Middle frontal gyrus (tissue), 1 donor: ENCODE data around the gene JAK2.
"Not testable (repeated sequence)": the region's sequence is repeated elsewhere in the genome, so short reads cannot be mapped to it uniquely, and the experiment has no call there.

Source experiments
- DNase-seq: peaks from one replicate; pipeline ENCODE4 v3.0.0-alpha.2; 2015; ENCODE audit warnings: low spot score; ENCODE audit errors: extremely low spot score

JAK2 gene

DNA sequence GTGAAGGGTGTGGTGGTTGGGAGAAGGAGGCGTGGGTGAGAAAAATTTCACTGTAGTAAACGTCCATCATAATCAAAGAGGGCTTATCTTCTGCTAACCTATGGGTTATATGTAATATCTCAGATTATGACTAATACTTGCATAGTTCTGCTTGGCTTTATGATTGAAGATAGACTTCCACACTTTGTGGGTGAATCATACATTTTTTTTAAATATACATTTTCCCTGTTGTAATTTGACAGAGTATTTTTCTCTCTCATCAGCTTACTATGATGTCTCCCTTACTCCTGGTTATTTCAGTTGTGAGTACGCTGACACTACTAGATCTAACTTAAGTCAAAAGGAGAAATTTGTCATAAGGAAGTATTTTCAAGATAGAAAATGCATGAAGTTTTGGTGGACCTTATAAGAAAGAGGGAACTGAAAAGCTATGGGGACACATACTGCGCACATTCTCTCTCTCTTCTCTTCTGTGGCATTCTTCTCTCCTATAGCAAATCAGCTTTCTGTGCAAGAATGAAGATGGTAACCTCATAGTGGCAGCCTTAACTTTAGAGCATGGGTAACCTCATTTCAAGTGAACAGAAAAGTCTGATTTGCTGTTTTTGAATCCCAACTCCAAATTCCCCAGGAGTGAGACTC is 4.9 kb upstream of the JAK2 start:
- no peak for DNase-seq

DNA sequence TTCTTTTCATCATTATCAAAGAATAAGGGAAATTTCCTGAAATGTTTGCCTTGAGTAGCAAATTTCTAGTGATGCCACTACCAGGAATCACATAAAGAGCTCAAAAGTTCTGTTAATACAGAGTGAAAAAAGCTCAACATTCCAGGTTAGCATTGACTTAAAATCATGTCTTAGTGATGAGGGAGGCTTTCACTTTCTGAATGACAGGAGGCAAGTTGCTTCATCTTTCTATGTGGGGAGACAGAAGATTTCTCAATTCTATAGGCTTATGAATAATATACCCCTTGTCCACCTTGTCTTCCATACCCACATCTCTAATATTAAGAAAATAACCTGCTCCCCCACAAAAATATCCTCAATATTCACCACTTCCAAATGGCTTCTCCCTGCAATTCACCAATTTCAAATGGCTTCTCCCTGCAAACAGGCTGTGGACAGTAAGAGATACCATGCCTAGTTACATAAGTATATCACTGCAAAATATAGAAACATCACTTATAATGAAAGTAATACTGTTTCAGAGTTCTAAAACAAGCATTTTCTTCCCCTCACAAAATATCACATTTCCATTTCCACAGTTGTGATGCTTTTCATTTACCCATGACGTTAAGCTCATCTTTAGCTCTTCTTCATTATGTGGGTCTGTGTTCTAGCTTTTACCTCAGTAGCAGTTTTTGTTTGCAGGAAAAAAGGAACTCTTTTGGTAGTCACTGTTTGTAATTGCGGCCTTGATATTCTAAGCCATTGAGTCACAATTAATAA is 2.2 kb upstream of the JAK2 start:
- DNase-seq: no peak

GRCh38 chr9:4983601-4984165 is 1.4 kb upstream of the JAK2 start:
- DNase-seq: no peak

GRCh38 chr9:4984171-4984620 is 876 bp upstream of the JAK2 start:
- DNase-seq: no peak

- peak; percentile 16 for DNase-seq
These were observed 554 bp downstream of the JAK2 start for GRCh38 chr9:4985386-4986266.

DNA sequence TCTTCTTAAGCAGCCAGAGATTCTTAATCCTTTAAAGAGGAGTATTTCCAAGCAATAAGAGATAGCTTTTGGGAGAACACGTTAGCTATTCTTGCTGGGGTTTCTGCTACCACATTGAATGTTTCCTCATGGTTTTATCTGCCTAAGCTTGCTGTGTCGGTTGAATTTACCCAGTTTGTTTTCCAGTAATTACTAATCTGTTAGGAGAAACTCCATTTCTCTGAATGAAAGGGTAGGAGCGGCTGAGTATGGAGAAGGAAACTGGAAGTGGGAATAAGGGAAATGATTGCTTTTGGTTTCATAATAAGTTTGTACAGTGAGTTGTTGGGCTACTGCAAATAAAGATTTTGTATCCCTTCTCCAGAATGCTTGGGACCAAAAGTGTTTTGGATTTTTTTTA is 1.2 kb downstream of the JAK2 start:
- DNase-seq: no peak

- DNase-seq: no peak
These were observed 1.7 kb downstream of the JAK2 start for GRCh38 chr9:4986783-4987182.

DNA sequence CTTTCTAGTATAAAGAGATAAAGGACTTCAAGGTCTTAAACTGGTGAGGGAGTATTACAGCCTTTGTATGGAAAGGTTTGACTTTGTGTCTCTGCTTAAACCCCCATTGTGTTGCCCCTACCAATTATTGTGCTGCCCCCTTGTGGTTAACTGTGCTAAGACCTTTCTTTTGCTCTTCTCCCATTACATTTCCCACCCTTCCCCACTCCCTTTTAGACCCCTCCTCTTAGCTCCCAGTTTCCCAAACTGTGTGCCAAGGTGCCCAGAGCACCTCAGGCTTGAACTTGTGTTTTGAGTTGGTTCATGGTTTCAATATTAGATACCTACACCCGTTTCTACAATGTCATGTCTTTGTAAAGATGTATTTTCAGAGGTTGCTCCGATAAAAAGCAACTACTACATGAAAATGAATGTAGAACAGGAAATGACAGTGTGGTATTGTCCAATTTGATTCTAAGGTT is 2.9 kb downstream of the JAK2 start:
- no peak for DNase-seq

DNA sequence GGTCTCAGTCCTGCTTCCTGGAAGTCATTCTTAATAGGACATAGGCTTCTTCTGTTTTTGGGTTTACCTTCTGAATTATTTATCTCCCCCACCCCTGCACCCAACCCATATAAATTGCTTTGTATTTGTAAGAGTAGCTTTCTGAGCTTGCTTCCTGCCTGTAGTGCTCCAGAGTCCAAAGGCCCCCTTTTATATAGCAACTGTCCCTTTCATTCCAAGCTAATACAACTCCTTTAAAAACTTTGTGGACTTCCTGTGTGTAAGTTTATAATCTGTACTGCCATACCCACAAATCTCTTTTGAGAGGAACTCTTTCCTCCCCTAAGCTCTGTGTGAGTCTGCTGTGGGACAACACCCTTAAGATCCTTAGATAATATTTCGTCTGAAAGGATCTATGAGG is 7.8 kb downstream of the JAK2 start:
- DNase-seq: no peak

DNA sequence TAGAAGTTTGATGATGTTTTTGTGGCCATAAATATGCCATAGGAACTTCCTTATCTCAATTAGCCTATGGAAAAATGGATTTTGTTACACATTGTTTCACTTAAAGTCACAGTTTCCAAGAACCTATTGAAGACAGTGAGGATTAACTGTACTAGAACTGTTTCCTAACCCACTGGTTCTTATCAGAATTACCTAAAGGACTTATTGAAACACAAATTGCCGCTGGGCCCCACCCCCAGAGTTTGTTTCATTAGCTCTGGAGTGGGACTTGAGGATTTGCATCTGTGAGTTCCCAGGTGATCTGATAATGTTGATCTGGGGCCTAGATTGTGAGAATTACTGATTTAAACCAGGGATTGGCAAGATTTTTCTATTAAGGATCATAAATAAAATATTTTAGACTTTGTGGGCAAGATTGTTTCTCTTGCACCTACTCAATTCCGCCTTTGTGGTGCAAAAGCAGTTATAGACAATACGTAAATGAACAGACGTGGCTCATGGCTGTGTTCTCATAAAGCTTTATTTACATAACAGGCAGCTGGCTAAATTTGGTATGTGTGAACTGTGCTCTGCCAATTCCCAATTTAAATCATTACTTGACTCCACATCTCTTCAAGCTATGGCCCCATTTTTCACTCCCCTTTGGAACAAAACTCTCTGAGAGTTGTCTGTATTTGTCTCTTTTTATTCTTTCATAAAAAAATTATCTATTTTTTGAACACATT is 9.3 kb downstream of the JAK2 start:
- peak; percentile 30 for DNase-seq

- no peak for DNase-seq
These were observed 12.1 kb downstream of the JAK2 start for GRCh38 chr9:4997196-4997595.

- DNase-seq: no peak
These were observed 12.6 kb downstream of the JAK2 start for GRCh38 chr9:4997631-4998030.

DNA sequence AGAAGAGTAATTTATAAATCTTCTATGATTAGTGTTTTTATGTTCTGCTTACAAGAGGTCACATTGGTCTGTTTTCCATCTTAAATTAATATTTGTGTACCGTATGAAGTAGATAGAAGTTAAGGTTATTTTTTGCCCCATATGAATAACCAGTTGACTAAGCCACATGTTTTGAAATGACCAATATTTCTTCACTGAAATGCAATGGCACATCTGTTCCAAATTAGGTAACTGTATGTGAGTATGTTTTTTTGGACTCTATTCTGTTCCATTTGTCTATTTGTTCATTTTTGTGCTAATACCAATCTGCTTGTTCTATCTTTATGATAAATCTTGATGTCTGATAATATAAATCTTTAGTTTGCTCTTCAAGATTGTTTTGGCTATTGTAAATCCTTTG is 17.7 kb downstream of the JAK2 start:
- no peak for DNase-seq

- no peak for DNase-seq
These were observed 19.4 kb downstream of the JAK2 start for GRCh38 chr9:5004481-5004880.

GRCh38 chr9:5008202-5008601 is 23.1 kb downstream of the JAK2 start:
- DNase-seq: no peak

- no peak for DNase-seq
These were observed 28.3 kb downstream of the JAK2 start for GRCh38 chr9:5013374-5013773.

DNA sequence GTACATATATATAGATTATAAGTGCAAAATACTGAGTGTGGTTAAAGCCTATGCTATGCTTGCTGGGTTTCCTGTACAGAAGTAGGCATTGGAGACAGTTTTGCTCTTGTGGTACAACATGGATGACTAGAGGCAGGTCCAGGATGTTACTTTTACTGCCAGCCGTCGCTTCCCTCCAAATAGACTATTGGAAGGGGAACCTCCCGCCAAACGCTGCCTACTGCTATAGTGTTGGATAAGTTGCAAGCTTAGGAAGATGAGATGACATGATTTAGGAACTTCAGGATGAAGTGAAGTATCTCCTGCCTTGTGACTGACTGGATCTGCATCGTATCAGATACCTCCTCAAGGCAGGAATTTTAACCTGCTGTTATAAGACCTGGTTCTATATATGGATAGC is 30.9 kb downstream of the JAK2 start:
- no peak for DNase-seq

- DNase-seq: no peak
These were observed 40.3 kb downstream of the JAK2 start for GRCh38 chr9:5025416-5025815.

GRCh38 chr9:5031941-5032340 is 46.9 kb downstream of the JAK2 start:
- DNase-seq: not testable (repeated sequence)

- DNase-seq: no peak
These were observed 55.8 kb downstream of the JAK2 start for GRCh38 chr9:5040730-5041389.
